Measurements from ENCODE around the gene RAB31. TPM values are rescaled to one million over a fixed set of nuclear protein-coding genes. Genes with fewer than 3 reads are reported as not detected.
A peak's percentile ranks its signal among the peaks of the same experiment; 100 is the strongest.

RAB31 gene
- total RNA-seq, 1 experiment from 2014 or later: 6.1 TPM

DNA sequence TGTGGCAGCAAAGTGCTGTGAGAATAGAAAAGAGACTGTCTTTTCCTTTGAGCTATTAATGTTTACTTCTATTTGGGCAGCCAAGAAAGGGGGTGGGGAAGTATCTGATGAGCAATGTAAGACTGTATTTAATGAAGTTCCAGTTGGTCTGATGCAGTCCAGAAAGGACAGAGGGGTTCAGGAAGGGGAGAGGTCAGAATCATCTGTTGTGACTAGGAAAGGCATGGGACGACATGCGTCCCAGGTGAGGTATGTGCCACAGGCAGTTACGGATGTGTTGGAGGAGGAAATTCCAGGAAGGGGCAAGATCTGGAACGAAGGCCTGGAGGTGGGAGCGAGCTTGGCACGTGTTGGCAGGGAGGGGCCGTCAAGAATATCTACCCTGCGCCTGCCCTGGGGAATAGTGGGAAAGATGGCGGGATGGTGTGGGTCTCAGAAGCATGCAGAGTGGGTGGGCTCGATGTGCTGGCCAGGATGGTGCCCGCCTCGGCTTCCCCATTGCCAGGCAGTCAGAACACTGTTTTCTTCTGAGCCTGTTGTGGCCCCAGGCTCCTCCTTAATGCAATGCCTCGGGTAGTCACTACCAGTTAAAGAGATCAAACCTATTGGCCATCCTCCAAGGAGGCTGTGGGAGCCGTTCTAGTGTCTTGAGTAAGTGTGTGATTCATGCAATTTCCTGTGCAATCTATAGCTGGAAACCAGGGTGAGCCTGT, 119.8 kb downstream of the RAB31 start:
- H3K27me3 ChIP-seq (replicated peaks; ENCODE audit: insufficient read depth, low read depth, low read length, poor library complexity): no peaks in the 10 kb centered on the region
- CTCF ChIA-PET: no interaction called here
- no TSS peak for BruUV-seq (replicated peaks)
- no peak overlapping the region for H3K4me3 ChIP-seq (ENCODE audit: low read depth, low read length, poor library complexity, severe bottlenecking)
- POLR2A ChIA-PET (ENCODE audit: low non-redundant PET): no interaction called here
- intact Hi-C loops (cut with micrococcal nuclease; ENCODE audit: unreplicated experiment): loop anchor here (10.0 kb wide), 1 partner anchor 1777 kb away; the partner anchor contains the start of gene SLC35G4
- peaks cover 32% of the 10 kb centered on the region for H3K4me1 ChIP-seq (ENCODE audit: insufficient read depth, low read length, poor library complexity, severe bottlenecking)
- no peaks in the 10 kb centered on the region for H3K36me3 ChIP-seq (ENCODE audit: insufficient read depth, low read length, poor library complexity, severe bottlenecking)
- peak overlapping the region; percentile 70 for H3K27ac ChIP-seq (ENCODE audit: low read depth, low read length, poor library complexity, severe bottlenecking)
- H3K9me3 ChIP-seq (ENCODE audit: low read depth, low read length, poor library complexity, severe bottlenecking): no peaks in the 10 kb centered on the region
- peak; percentile 97 for DNase-seq (ENCODE audit: low spot score)
- TF ChIP-seq, protein P1, sequence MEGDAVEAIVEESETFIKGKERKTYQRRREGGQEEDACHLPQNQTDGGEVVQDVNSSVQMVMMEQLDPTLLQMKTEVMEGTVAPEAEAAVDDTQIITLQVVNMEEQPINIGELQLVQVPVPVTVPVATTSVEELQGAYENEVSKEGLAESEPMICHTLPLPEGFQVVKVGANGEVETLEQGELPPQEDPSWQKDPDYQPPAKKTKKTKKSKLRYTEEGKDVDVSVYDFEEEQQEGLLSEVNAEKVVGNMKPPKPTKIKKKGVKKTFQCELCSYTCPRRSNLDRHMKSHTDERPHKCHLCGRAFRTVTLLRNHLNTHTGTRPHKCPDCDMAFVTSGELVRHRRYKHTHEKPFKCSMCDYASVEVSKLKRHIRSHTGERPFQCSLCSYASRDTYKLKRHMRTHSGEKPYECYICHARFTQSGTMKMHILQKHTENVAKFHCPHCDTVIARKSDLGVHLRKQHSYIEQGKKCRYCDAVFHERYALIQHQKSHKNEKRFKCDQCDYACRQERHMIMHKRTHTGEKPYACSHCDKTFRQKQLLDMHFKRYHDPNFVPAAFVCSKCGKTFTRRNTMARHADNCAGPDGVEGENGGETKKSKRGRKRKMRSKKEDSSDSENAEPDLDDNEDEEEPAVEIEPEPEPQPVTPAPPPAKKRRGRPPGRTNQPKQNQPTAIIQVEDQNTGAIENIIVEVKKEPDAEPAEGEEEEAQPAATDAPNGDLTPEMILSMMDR (conservative IDR thresholded peaks at IDR 0.05; ENCODE audit: low read depth, low read length): no peak
- TF ChIP-seq EZH2 (IDR thresholded peaks at IDR 0.05; ENCODE audit: borderline replicate concordance, low read depth, low read length, poor library complexity, severe bottlenecking): no peak

DNA sequence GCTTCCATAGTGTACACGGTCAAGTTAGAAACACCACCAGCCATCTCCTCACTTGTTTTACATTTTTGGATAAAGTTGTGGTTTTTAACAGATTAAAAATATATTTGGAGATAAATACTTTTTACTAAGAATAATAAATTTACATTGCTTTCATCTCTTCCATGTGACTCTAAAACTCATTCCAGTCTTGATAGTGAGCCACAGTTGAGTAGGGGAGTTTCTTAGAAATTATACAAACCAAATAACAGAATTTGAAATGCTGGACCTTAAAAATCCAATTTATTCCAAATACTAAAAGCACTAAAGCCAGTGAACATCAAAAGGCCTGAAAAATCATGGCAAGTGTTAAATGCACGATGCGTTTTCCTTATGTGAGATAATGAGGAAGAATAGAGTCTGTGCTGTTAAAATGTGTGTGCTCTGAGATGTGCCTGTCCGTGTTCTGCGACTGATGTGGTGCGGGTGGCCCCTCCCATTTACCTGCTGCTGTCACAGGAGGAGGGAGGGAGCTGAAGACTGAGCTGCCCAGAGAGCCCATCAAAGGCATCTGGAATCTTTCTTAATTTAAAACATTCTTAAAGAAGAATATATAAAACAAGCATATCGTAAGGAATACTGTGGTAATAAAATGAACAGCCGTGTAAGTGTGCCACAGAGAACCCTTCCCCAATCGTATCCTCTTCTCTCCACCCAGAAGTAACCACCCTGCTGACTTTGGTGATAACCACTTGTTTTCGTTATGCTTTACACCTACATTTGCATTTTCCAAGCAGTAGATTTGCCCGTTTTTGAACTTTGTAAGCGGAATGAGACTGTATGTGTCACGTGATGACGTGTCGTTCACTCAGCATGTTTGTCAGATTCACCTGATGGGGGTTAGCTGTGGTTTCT, 120.7 kb downstream of the RAB31 start:
- H3K27me3 ChIP-seq (replicated peaks; ENCODE audit: insufficient read depth, low read depth, low read length, poor library complexity): no peaks in the 10 kb centered on the region
- TF ChIP-seq EZH2 (IDR thresholded peaks at IDR 0.05; ENCODE audit: borderline replicate concordance, low read depth, low read length, poor library complexity, severe bottlenecking): no peak
- TF ChIP-seq, protein P1 (conservative IDR thresholded peaks at IDR 0.05; ENCODE audit: low read depth, low read length): no peak
- no peak overlapping the region for H3K4me3 ChIP-seq (ENCODE audit: low read depth, low read length, poor library complexity, severe bottlenecking)
- no peak for DNase-seq (ENCODE audit: low spot score)
- no TSS peak for BruUV-seq (replicated peaks)
- H3K9me3 ChIP-seq (ENCODE audit: low read depth, low read length, poor library complexity, severe bottlenecking): no peaks in the 10 kb centered on the region
- intact Hi-C loops (cut with micrococcal nuclease; ENCODE audit: unreplicated experiment): loop anchor here (10.0 kb wide), 1 partner anchor 1776 kb away; the partner anchor contains the start of gene SLC35G4
- POLR2A ChIA-PET (ENCODE audit: low non-redundant PET): no interaction called here
- H3K27ac ChIP-seq (ENCODE audit: low read depth, low read length, poor library complexity, severe bottlenecking): peak overlapping the region; percentile 27
- CTCF ChIA-PET: no interaction called here
- H3K4me1 ChIP-seq (ENCODE audit: insufficient read depth, low read length, poor library complexity, severe bottlenecking): peaks cover 34% of the 10 kb centered on the region
- H3K36me3 ChIP-seq (ENCODE audit: insufficient read depth, low read length, poor library complexity, severe bottlenecking): no peaks in the 10 kb centered on the region

DNA sequence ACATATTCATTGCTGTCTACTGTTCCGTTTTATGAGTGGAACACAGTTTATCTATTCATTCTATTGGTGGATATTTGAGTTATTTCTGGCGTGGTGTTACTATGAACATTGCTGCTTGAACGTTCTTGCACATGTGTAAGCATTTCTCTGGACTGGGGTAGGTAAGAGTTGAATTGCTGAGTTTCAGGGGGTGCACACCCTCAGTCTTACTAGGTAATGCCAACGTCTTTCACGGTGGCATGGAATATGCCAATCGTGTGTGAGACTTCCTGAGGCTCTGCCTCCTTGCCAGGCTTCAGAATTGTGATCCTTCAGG, 121.3 kb downstream of the RAB31 start:
- no peak for DNase-seq (ENCODE audit: low spot score)
- ChIA-PET CTCF (no interaction called here), POLR2A (ENCODE audit: low non-redundant PET) (no interaction called here)
- Histone ChIP-seq H3K4me3 (ENCODE audit: low read depth, low read length, poor library complexity, severe bottlenecking) (no peak overlapping the region), H3K9me3 (ENCODE audit: low read depth, low read length, poor library complexity, severe bottlenecking) (no peaks in the 10 kb centered on the region), H3K27me3 (replicated peaks; ENCODE audit: insufficient read depth, low read depth, low read length, poor library complexity) (no peaks in the 10 kb centered on the region), H3K4me1 (ENCODE audit: insufficient read depth, low read length, poor library complexity, severe bottlenecking) (peaks cover 40% of the 10 kb centered on the region), H3K27ac (ENCODE audit: low read depth, low read length, poor library complexity, severe bottlenecking) (no peak overlapping the region), H3K36me3 (ENCODE audit: insufficient read depth, low read length, poor library complexity, severe bottlenecking) (no peaks in the 10 kb centered on the region)
- TF ChIP-seq, protein P1 (conservative IDR thresholded peaks at IDR 0.05; ENCODE audit: low read depth, low read length): no peak
- TF ChIP-seq EZH2 (IDR thresholded peaks at IDR 0.05; ENCODE audit: borderline replicate concordance, low read depth, low read length, poor library complexity, severe bottlenecking): no peak
- no TSS peak for BruUV-seq (replicated peaks)
- intact Hi-C loops (cut with micrococcal nuclease; ENCODE audit: unreplicated experiment): loop anchor here (10.0 kb wide), 1 partner anchor 1775 kb away; the partner anchor contains the start of gene SLC35G4
